NCI-H2081 (cell line): ENCODE data around the gene LDB1.

Experiments used
- DNase-seq, 2 experiments: peaks; one replicate each; lab custom pipeline; 2025; lab: John Stamatoyannopoulos, UW

The LDB1 gene

GRCh38 chr10:102113261-102113955, 6.8 kb downstream of the LDB1 start:
- DNase-seq = no peak

DNA sequence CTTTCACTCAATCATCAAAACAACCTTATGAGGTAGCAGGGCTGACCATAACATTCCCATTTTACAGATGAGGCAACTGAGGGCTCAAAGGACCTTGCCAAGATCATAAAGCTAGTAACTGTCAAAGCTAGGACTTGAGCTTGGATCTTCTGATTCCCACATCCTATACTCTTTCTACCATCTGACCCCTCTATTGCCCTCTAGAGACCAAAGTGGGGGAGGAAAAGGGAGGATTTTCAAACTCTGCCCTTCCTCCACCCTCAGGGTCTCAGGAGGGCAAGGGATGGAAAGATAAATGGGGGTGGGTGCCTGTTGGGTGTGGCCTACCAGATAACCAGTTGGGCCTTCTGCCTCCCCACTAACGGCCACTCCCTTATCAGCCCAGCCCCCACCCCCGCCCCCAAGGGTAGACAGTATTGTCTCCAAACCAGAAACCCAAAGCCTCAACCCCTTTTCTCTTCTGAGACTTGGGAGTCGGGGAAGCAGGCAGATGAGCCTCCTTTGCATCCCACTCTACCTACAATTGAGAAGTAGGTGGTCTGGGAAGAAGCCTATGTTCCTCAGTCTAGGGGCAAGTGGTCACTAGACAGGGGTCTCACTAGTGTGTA, 7.9 kb downstream of the LDB1 start:
- DNase-seq = no peak

DNA sequence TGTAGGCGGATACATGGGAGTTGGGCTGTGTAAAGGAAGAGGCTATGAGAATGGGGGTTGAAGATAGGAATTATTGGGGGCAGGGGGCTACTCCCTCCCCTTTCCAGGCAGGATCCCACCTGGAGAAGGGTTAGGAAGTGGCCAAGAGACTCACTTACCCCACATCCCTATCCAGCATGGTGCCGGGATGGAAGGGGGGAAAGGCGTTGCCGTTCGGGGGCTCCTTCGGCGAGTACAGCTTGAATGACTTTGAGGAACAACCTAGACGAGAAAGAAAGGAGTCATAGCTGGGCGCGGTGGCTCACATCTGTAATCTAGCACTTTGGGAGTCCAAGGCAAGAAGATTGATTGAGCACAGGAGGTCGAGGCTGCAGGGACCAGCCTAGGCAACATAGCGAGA, 8.9 kb downstream of the LDB1 start:
- no peak for DNase-seq

GRCh38 chr10:102109166-102110116, 10.7 kb downstream of the LDB1 start:
- DNase-seq = no peak

- DNase-seq = no peak
Measured at GRCh38 chr10:102106998-102107397, 13.2 kb downstream of the LDB1 start.

- DNase-seq = no peak
Measured at GRCh38 chr10:102102421-102102820, 17.7 kb downstream of the LDB1 start.

GRCh38 chr10:102101152-102101551, 19.0 kb downstream of the LDB1 start:
- DNase-seq = no peak

- DNase-seq = no peak
Measured at GRCh38 chr10:102096449-102096848, 23.7 kb downstream of the LDB1 start.

DNA sequence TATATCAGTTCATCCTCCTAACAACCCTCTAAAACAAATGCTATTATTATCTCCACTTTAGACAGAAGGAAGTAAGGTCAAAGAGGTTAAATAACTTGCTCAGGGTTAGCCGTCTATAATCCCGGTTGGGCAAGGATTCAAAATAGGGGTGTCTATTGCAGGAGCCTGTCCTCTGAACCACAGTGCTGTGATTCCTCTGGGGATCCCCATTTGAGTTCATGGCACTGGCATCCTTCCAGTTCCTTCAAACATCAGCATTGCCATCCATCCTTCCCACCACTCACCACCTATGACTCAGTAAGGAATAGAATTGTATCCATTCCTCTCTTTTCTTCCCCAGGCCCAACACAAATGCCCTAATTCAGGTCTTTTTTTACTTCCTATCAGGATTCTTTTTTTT, 29.4 kb downstream of the LDB1 start:
- no peak for DNase-seq

GRCh38 chr10:102086196-102086595, 34.0 kb downstream of the LDB1 start:
- DNase-seq = no peak

DNA sequence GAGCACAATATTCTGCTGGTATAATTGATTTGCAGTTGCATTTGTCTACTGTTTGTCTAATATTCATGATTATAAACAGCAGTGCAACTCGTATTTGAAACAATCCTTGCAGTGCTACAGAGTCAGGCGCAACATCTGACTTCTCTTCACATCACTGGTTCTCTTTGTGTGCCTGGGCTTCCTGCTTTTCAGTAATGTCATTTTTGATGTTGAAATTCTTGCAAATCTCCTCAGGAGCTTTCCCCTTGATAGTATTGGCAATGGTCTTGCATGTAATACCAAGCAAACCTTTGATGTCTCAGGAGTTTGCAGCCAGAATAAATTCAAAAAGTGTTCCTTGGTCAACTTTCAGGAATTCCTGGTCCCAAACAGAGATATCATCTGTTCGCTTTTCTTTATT, 34.8 kb downstream of the LDB1 start:
- no peak for DNase-seq

DNA sequence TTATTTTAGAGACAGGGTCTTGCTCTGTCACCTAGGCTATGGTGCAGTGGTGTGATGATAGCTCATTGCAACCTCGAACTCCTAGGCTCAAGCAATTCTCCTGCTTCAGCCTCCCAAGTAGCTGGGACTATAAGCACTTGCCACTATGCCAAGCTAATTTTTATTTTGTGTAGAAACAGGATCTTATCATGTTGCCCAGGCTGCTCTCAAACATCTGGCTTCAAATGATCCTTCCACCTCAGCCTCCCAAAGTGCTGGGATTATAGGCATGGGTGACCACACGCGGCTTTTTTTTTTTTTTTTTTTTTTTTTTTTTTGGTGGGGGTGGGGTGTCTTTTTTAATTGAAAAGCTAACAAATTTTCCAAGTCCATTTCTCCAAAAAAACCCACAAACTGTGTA, 36.6 kb downstream of the LDB1 start:
- no peak for DNase-seq

DNA sequence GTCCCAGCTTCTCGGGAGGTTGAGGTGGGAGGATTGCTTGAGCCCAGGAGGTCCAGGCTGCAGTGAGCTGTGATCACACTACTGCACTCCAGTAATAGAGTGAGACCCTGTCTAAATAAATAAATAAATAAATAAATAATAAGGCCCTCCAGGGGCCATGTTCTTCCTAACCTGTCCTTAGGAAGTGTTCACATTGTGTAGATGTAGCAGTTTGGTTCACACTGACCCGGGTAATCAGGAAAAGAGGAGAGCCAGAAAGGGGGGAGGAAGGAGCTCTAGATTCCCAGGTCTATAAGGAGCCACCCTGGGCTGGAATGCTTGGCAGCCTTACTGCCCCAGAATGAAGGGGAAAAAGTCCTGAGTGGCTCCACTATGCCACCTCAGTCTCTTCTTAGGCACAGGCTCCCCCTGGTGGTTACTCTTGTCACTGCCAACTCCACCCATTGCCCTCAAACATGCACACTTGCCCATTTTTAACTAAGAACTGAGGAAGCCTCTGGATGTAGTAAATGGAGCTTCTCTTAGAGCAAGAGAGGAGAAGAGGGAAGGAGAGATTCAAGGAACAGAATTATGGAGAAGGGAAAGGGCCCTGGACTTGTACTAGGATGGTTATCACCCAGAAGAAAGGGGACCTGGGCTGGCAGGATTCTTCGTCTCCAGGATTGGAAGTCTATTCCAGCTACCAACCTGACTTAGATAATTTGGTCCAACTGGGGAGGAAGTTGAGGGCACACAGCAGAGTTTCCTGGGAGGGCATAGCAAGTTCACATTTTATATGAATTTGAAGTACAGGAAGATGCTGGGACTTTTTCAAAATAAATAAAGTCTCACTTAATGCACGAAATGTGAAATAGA, 47.3 kb downstream of the LDB1 start:
- DNase-seq = peak; percentile 52 to 60

DNA sequence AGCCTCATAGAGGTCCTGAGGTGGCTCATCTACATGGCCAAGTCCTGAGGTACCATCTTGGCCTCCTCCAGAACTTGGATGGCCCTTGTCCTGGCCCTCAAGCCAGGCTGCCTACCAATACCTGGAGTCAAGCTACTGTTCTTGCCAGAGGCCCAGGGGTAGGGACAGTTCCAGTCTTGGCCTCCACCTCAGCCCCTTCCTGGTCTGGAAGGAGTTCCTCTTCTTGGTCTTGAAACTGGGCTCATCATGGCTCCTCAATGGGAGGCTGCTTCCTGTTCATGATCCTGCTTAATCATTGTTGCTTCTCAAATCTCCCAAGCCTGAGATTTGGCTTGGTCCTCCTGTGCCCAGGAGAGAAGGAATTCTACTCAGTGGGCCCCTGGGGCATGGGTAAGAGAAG, 51.1 kb downstream of the LDB1 start:
- DNase-seq = no peak

DNA sequence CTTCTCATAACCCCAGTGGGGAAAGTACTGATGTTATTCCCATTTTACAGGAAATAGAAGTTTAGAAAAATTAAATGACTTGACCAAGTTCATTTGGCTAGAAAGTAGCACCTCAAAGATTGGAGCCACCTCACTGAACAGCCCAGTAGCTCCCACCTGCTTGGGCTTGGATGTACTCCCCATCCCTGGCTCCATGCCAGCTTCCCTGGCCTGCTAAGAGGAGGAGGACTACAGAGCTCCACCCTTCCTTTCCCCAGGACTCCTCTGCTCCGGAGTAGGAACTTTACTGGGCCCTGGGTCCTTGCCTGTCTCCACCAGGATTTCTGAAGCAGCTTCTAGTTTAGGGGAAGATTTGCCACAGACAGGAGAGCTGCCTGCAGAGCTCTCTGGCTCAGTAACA, 52.0 kb downstream of the LDB1 start:
- peak; percentile 9 to 43 for DNase-seq

DNA sequence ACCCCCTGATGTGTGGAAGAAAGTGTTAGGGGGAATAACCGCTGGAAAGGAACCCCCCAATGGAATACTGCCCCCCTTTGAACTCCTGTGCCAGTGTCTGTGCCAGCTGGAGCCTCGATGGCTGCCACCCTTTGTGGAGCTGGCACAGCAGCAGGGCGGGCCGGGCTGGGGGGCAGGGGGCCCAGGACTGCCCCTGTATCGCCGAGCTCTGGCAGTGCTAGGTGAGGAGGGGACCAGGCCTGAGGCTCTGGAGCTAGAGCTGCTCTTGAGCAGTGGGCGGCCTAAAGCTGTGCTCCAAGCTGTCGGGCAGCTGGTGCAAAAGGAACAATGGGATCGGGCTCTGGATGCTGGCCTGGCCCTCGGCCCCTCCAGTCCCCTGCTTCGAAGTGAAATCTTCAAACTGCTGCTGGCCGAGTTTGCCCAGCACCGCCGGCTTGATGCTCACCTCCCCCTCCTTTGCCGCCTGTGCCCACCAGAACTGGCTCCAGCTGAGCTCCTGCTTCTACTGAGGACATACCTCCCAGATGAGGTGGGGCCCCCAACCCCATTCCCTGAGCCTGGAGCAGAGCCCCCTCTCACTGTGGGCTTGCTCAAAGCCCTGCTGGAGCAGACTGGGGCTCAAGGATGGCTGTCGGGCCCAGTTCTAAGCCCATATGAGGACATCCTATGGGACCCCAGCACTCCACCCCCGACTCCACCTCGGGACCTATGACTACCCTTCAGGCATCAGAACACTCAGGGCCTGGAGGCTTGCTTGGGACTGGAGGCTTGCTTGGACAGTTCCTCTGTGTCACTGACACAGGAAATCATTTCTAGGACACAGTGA, 52.9 kb downstream of the LDB1 start:
- DNase-seq = no peak

- no peak for DNase-seq
Measured at GRCh38 chr10:102066399-102067088, 53.6 kb downstream of the LDB1 start.

DNA sequence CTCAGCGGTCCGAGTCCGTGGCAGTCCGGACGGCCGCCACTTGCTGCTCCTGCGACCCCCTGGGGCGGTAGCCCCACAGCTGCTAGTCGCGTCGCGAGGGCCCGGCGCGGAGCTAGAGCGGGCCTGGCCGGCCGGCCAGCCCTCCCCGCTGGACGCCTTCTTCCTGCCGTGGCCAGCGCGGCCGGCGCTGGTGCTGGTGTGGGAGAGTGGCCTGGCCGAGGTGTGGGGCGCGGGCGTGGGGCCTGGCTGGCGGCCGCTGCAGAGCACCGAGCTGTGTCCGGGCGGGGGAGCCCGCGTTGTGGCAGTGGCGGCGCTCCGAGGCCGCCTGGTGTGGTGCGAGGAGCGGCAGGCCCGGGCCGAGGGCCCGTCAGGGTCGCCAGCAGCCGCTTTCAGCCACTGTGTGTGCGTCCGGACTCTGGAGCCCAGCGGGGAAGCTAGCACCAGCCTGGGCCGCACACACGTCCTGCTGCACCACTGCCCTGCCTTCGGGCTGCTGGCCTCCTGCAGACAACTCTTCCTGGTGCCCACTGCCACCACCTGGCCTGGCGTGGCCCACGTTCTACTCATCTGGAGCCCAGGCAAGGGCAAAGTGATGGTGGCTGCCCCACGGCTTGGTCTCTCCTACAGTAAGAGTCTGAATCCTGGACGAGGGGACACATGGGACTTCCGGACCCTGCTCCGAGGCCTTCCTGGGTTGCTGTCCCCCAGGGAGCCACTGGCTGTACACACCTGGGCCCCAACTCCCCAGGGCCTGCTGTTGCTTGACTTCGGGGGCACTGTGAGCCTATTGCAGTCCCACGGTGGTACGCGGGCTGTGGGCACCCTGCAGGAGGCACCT, 54.4 kb downstream of the LDB1 start:
- DNase-seq = peak in 1 of 2 experiments; percentile 3

DNA sequence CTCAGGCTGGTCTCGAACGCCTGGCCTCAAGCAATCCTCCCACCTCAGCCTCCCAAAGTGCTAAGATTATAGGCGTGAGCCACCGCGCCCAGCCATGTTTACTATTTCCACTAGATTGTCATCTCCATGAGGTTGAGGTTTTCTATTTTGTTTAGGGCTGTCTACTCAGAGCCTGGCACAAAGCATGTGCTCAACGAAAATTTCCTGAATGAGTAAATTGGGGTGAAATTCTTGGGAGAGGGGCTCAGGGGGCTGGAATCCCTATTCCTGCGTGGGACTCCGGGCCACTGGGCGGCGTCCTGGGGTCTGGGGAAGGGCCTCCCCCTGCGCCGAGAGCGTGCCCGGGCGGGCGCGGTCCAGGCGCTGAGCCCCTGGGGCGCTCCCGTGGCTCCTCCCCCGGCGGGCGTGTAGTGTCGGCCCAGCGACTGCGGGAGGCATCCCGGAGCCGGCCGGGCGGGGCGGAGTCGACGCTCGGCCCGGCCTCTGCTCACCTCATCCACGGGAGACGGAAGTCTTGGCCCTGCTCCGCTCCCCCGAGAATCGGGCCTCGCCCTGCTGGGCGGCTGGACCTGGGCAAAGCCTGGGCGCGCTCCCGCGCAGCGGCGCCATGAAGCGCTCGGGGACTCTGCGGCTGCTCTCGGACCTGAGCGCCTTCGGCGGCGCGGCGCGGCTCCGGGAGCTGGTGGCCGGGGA, 55.2 kb downstream of the LDB1 start, which contains the start of gene HPS6:
Gene HPS6, plus strand, starts transcription at position 482 of the 693 bp plus-strand sequence. Its CDS starts 126 bp downstream, at position 608.
- peak; percentile 83 to 85 for DNase-seq
